Activated effector memory CD4-positive, alpha-beta T cell treated with anti-CD3 and anti-CD28 coated beads, Interleukin-2, amount 50 U/mL, for 16 hours (primary cell): ENCODE data around the gene NKX6-2.
"Not testable (repeated sequence)": the region's sequence is repeated elsewhere in the genome, so short reads cannot be mapped to it uniquely, and the experiment has no call there.

ENCODE experiments used
- DNase-seq: peaks from one replicate; pipeline ENCODE4 v3.0.0-alpha.2; 2020

The NKX6-2 gene

GRCh38 chr10:132777441-132777840, 8.5 kb downstream of the NKX6-2 start:
- DNase-seq = no peak

GRCh38 chr10:132776821-132777220, 9.1 kb downstream of the NKX6-2 start:
- no peak for DNase-seq

DNA sequence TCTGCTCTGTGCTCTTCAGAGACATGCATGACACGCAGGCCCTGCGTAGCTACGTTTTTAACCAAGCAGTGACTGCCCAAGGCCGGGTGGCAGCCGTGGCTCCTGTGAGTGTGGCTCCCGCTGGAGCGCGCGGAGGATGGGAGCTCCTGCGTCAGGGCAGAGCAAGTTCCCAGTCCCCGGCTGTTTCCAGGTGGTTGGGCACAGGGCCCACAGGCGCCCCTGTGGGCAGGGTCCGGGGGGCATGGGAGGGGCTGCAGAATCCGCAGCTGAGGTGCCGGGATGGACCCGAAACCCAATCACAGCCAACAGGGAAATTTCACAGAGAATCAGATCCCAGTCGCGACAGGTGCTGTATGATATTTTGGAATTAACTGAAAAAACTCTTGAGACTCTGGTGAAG, 9.8 kb downstream of the NKX6-2 start:
- no peak for DNase-seq

DNA sequence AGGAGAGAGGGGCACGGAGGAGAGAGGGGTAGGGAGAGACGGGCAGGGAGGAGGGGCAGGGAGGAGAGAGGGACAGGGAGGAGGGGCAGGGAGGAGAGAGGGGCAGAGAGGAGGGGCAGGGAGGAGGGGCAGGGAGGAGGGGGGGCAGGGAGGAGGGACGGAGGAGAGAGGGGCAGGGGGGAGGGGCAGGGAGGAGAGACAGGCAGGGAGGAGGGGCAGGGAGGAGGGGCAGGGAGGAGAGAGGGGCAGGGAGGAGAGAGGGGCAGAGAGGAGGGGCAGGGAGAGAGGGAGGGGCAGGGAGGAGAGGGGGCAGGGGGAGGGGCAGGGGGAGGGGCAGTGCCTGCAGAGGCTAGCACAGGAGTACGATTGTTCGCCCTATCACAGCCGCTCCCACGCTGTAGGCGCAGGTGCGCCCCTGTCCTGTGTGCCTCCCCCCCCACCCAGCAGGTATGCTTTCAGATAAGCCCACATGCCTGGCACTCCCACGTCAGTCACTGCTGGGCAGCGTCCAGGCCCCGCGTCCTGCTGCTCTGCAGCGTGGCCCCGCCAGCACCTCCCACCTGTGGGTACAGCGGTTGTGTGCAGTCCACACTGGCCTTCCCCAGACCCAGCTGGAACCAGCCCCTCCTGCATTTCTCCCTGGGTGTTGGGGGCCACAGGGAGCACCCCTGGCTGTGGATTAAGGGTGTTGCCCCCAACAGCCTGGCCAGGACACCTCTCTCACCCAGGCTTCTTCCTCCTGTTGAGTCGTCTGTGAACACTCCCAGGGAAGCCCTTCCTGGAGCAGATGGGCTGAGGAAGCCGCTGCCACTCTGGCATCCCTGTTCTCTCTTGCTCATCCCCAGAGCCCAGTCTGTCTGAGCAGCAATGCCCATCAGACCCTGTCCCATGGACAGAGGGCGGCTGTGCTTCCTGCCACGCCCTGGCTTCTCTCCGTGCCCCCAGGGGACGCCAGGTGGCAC, 10.8 kb downstream of the NKX6-2 start:
- DNase-seq = no peak

GRCh38 chr10:132774181-132774901, 11.6 kb downstream of the NKX6-2 start:
- DNase-seq = no peak

DNA sequence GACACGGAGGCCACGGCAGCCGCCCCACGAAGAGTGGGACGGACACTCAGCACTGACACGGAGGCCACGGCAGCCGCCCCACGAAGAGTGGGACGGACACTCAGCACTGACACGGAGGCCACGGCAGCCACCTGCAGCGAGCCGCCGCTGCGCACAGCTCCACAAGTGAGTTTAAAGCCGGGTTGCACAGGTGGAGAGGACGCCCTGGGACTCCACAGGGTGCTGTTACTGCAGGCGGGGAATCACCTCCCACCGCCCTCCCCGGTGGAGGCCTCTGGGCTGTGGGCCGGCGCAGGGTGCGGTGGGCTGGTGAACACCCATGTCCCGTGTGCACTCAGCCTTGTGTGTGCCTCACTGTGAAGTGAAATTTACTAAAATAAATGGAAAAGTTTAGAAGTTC, 13.1 kb downstream of the NKX6-2 start:
- DNase-seq = not testable (repeated sequence)

GRCh38 chr10:132770061-132771021, 15.6 kb downstream of the NKX6-2 start:
- no peak for DNase-seq

- DNase-seq = no peak
Observed at GRCh38 chr10:132768346-132769248, 17.4 kb downstream of the NKX6-2 start.

DNA sequence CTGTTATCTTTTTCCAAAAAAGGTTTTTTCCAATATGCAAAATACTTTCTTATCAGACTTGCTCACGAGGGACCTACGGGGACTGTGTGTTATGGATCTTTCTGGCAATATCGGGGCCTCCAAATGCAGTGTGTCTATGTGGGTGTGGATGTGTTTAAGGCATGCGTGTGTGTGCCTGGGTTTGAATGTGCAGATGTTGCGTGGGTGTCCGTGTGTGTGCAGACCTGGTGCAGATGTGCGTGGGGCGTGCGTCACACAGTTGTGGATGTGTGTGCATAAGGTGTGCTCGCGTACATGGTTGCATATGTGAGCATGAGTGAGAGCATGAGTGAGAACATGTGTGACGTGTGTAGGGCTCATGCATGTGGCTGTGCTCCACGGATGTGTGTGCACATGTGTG, 19.7 kb downstream of the NKX6-2 start:
- no peak for DNase-seq

DNA sequence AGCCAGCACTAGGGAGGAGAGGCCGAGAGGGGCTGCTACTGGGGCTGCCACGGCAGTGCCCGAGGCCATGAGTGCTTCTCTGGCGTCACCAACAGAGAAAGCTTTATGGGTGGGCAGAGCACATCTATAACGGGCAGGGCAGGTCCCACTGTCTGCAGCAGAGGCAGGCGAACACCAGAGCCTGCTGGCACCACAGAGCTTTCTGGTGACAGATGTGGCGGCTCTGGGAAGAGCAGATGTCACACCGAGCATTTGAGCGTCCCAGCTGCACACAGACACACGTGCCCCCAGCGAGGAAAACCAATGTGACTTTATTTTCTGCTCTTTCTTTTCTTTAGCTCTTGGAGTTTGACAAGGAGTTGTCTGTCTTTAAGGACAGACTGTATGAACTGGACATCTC, 20.5 kb downstream of the NKX6-2 start:
- no peak for DNase-seq

DNA sequence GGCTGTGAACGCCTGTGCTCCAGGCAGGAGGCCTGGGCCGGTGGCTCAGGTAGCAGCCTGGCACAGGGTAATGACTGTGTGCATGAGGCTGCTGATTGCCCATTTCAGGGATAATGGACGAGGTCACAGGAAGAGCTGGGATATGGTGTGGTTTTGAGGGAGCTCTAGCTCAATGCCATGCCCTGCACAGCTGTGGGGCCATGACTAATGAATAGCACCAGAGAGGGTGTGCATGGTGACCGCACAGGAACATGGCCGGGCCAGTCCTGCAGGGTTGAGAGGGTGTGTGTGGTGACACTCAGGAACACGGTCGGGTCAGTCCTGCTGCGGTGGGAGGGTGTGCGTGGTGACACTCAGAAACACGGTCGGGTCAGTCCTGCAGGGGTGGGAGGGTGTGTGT, 21.8 kb downstream of the NKX6-2 start:
- no peak for DNase-seq

DNA sequence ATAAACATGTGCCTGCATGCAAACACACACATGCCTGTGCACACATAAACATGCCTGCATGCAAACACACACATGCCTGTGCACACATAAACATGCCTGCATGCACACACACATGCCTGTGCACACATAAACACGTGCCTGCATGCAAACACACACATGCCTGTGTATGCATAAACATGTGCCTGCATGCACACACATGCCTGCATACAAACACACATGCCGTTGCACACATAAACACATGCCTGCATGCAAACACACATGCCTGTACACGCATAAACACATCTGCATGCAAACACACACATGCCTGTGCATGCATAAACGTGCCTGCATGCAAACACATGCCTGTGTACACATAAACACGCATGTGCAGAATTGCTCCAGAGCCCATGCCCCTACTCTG, 22.4 kb downstream of the NKX6-2 start:
- DNase-seq = no peak

GRCh38 chr10:132762267-132762666, 23.7 kb downstream of the NKX6-2 start:
- no peak for DNase-seq

- DNase-seq = no peak
Observed at GRCh38 chr10:132761395-132762060, 24.4 kb downstream of the NKX6-2 start.

DNA sequence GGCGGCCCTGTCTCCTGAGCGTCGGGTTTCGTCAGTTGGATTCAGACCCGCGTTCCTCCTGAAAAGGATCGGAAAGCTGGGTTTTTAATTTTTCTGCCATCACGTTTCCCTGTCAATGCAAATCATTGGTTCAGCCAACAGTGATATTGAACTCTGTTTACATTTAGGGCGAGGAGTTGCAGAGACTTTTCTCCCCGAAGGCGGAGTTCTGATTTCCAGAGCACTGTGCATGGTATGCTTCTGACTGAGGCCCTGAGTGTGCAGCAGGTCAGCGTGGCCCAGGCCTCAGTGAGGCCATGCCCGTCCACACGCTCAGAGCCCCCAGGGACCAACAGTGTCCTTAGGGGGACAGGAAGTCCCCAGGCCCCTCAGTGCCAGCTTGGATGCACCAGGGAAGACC, 27.1 kb downstream of the NKX6-2 start:
- DNase-seq = no peak

DNA sequence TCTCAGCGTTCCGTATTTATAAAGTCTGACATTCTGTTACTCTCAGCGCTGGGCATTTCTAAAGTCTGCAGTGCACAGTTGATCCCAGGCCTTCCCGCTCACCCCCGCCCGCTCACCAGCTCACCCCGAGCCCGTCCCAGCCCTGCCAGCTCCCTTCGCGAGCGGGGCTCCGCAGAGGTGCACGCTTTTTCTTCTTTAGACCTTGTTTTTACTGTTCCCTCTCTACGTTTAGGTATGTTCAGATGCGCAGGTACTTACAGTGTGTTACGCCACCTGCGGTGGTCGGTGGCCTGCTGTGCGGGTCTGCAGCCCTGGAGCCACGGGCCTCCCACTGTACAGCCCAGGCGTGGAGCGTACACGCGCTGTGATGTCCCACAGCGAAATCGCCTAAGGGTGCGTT, 28.8 kb downstream of the NKX6-2 start:
- DNase-seq = no peak

DNA sequence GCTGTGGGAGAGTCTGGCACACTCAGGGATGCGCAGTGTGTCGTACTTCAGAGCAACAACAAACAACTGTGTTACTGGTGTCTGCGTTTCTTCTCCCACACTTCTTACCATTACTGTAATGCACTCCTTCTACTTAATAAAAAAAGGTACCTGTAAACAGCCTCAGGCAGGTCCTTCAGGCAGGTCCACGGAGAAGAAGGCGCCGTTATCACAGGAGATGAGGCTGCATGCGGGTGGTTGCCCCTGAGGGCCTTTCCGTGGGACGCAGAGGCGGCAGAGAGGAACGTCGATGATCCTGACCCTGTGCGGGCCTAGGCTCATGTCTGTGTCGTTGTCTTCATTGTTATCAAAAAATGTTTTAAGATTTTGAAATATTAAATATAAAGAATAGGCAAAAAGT, 29.4 kb downstream of the NKX6-2 start:
- no peak for DNase-seq

DNA sequence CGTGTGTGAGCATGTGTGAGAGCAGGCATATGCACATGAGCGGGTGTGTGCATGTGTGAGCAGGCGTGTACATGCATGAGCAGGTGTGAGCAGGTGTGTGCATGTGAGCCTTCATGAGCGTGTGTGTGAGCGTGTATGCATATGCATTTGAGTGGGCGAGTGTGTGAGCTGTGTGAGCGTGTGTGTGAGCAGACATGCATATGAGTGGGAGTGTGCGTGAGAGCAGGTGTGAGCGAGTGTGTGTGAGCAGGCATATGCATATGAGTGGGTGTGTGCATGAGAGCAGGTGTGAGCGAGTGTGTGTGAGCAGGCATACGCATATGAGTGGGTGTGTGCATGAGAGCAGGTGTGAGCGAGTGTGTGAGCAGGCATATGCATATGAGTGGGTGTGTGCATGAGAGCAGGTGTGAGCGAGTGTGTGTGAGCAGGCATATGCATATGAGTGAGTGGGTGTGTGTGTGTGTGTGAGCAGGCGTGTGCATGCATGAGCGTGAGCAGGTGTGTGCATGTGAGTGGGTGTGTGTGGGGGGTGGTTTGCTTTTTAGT, 30.7 kb downstream of the NKX6-2 start:
- no peak for DNase-seq

- DNase-seq = no peak
Observed at GRCh38 chr10:132754071-132754470, 31.9 kb downstream of the NKX6-2 start.

DNA sequence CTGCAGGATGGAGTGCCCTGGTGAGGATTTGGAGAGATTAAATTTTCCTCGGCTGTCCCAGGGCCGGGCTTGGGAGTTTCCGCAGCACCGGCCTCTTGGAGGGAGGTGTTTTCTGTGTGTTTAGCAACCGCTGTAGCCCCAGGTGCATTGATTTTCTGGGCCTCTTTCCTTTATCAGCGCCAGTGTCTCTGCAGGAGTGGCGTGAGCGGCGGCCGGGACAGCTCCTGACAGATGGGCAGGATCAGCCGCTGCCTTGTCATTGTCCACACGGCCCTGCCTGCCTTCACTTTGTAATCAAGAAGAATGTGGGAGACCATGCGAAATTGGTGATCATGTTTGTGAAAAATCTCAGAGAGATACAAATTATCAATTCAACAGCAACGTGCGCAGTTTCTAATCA, 32.4 kb downstream of the NKX6-2 start:
- no peak for DNase-seq

DNA sequence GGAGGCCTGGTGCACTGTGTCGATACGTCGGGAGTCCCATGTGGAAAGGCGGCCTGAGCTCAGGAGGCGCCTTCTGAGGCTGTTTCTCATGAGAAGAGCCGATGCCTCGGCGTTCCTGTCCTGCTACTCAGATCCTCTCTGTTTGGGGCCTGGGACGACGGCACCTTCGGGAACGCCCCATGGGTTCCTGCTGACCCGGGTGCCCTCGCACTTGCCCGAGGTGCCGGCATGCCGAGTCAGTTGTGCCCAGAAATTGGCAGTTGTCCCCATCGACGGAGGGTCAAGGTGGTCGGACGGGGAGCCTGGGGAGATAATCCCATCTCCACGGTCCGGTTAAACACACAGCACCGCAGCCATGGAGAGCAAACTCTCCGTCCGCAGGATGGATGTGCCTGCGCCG, 33.0 kb downstream of the NKX6-2 start:
- DNase-seq = no peak
